VCaP (cell line): ENCODE data around the gene POPDC3.

ENCODE experiments used
- H3K27ac ChIP-seq: fragments of 450-650 bp; 2 replicates; pipeline ENCODE4 v1.5.1; 2017
- TF ChIP-seq, protein P1 (sequence below): fragments of 450-650 bp; conservative IDR thresholded peaks from 2 replicates; pipeline ENCODE4 v1.5.1; 2017; ENCODE audit warnings: mild to moderate bottlenecking, moderate library complexity

POPDC3 gene

DNA sequence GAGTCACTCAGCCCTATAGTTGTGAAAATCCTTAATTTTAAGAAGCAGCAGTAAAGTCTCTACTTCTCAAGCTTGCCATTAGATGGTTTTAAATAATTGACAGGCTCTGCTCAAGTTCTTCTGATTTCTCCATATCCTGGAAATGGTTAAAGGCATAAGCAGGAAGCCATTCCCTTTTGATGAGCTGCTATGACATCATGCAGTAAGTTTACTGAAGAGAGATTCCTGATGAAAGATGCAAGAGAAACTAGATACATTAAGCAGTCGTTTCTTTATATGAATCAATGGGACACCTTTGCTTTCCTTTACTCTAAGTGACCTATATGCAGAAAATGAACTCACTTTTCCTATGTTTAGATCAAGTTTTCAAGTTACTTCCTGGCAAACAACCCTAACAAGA lies 9.8 kb downstream of the POPDC3 start:
- no peak overlapping the region for H3K27ac ChIP-seq
- TF ChIP-seq, protein P1, sequence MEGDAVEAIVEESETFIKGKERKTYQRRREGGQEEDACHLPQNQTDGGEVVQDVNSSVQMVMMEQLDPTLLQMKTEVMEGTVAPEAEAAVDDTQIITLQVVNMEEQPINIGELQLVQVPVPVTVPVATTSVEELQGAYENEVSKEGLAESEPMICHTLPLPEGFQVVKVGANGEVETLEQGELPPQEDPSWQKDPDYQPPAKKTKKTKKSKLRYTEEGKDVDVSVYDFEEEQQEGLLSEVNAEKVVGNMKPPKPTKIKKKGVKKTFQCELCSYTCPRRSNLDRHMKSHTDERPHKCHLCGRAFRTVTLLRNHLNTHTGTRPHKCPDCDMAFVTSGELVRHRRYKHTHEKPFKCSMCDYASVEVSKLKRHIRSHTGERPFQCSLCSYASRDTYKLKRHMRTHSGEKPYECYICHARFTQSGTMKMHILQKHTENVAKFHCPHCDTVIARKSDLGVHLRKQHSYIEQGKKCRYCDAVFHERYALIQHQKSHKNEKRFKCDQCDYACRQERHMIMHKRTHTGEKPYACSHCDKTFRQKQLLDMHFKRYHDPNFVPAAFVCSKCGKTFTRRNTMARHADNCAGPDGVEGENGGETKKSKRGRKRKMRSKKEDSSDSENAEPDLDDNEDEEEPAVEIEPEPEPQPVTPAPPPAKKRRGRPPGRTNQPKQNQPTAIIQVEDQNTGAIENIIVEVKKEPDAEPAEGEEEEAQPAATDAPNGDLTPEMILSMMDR, result no peak

DNA sequence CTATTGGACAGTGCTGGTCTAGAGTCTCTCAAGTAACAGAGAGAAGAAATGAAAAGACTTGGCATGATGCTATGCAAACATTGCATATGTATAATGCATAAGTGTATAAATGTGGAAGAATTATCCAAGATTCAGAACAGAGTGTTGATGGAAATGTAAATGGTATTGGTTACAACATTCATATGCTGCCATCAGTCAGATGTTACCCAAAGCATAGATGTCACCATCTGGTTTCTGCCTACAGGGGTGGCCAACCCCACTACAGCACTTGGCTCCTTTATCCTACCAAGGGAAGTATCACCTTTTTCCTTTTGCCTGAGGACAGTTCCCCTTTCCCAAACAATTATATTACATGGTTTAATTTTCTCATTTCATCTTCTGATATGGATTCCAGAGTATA lies 11.9 kb downstream of the POPDC3 start:
- TF ChIP-seq, protein P1, result no peak
- no peak overlapping the region for H3K27ac ChIP-seq

DNA sequence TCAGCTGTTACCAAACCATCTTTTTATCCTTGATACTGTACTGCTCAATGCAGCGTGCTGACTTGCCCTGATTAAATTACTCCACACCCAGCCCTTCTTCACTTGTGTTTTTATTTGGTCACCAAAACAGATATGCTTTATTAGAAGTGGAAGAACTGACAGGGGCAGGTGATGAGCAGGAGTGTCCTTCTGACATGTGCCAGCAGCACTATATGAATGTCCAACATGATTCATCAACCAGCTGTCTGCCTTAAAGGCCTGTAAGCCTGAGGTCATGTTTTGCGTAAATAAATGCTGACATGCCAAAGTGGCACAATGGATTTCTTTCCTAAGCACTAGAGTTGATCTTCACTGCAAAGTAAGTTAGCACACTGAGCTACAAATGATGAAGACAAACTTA lies 15.4 kb downstream of the POPDC3 start:
- TF ChIP-seq, protein P1, result no peak
- no peak overlapping the region for H3K27ac ChIP-seq

DNA sequence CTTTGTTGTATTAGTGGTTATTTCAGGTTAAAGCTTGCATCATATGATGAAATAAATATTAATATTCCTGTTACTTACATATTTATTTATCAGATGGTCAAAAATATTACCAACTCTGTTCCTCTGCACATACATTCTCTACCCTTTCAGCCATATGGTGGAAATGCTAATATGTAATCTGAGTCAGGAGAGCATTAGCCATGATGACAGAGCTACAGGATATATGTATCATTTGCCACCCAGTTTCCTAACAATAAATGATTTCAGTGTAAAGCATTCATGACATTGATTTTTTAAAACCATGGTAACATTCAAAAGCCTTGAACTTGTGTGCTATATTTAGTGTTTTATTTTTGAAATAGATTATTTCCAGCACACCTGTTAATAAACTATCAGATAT lies 16.6 kb downstream of the POPDC3 start:
- H3K27ac ChIP-seq, result no peak overlapping the region
- TF ChIP-seq, protein P1, result no peak

DNA sequence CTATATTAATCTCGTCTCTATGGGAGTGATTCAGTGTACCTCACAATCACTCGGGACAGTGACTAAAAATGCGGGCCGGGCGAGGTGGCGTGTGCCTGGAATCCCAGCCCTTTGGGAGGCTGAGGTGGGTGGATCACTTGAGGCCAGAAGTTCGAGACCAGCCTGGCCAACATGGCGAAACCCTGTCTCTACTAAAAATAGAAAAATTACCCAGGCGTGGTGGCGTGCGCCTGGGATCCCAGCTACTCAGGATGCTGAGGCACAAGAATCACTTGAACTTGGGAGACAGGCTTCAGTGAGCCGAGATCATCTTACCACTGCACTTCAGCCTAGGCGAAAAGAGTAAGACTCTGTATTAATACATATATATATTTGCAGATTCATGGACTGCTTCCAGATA lies 17.4 kb downstream of the POPDC3 start:
- no peak overlapping the region for H3K27ac ChIP-seq

DNA sequence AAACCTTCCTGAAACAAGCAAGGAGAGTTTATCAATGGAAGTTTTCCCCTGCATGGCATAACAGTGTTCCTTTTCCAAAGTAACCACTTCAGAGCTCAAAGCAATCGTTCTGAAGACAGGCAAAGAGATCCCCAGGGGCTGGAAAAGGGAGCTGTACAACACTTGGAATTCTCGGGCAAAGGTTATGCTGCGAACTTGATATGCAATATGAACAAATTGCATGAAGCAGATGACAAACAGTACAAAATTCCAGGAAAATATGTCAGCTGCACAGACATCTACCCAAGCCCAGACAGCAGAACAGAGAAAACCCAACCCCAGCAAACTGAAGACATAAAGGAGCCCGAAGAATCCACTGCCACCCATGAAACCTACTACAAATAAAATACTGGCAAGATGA lies 18.4 kb downstream of the POPDC3 start:
- H3K27ac ChIP-seq, result no peak overlapping the region
- TF ChIP-seq, protein P1, result no peak

More for the DNA sequence above, 17.4 kb downstream of the POPDC3 start:
- TF ChIP-seq, protein P1, result no peak

DNA sequence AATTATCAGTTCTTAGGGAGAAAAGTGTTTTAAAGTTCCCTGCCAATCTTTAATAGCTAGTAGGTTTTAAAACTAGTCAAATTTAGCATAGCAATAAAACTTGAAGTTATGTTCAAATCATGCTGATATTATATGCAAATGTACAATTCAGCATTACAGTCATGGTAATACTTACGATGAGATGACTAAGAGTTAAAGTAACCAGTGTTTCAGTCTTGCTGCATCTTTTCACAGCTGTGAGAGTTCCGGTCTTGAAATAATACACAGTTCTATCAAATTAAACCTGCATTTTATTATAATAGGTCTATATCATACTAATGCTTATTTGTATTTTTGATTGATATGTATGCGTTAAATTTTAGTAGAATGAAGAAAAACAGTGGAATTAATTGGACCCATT lies 26.1 kb downstream of the POPDC3 start:
- TF ChIP-seq, protein P1, result no peak
- H3K27ac ChIP-seq, result no peak overlapping the region

DNA sequence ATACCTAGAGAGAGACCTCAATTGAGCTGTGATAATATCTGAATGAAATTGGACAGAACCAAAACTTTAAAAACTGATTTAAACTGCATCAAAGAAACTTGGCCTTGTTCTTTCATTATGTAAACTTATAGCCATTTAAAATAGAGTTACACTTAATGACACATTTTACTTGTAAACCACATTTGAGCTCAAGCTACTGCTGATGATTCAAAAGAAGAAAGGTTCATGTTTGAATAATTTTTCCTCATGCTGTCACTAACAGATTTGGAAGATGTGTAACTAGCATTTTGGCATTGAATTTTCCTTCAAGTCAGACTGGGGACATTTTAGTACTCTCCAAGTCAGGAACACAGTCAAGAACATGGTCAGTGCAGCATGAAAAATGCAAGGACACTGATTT lies 26.9 kb downstream of the POPDC3 start:
- no peak overlapping the region for H3K27ac ChIP-seq
- TF ChIP-seq, protein P1, result no peak
